Measurements from ENCODE around the gene ABCC8.

ABCC8 gene

GRCh38 chr11:17343257-17343656 lies 133.4 kb downstream of the ABCC8 start:
- DNase-seq = no peak

All from activated effector memory CD4-positive, alpha-beta T cell treated with Interleukin-2 at 50 U/mL for 16 hours (primary cell).